Stomach (tissue), 9 donors: ENCODE results near the gene HUNK. TPM values are rescaled to one million over a fixed set of nuclear protein-coding genes. Genes with fewer than 3 reads are reported as not detected.
A peak's percentile ranks its signal among the peaks of the same experiment; 100 is the strongest.
"Not testable (repeated sequence)": the region's sequence is repeated elsewhere in the genome, so short reads cannot be mapped to it uniquely, and the experiment has no call there.

Experiments
- DNase-seq, 2 donors: peaks; one replicate each; pipeline versions ENCODE4 v3.0.0 to v3.0.0-alpha.2; 2013 to 2019
- H3K27ac ChIP-seq, 5 donors: fragments of 200-600 bp in 4 of 5; sonication (generic) in 4 of 5; one replicate each; pipeline ENCODE4 v1.5.1; 2013 to 2019; ENCODE audit warnings: mild to moderate bottlenecking in 1 of 5, moderate library complexity in 1 of 5
- H3K27me3 ChIP-seq, 3 donors: fragments of 200-600 bp; sonication (generic); one replicate each; pipeline ENCODE4 v1.5.1; 2017 to 2019; ENCODE audit warnings: mixed run types in 1 of 3
- H3K36me3 ChIP-seq, 4 donors: fragments of 200-600 bp; sonication (generic); 1 replicate in 3 of 4; 2 replicates in 1 of 4; pipeline ENCODE4 v1.5.1; 2016 to 2019
- H3K4me1 ChIP-seq, 4 donors: fragments of 200-600 bp; sonication (generic); one replicate each; pipeline ENCODE4 v1.5.1; 2016 to 2019
- H3K4me3 ChIP-seq, 4 donors: fragments of 200-600 bp; sonication (generic) in 3 of 4; one replicate each; pipeline ENCODE4 v1.5.1; 2016 to 2019; ENCODE audit warnings: mild to moderate bottlenecking in 1 of 4
- H3K9me3 ChIP-seq, 4 donors: fragments of 200-600 bp; sonication (generic); one replicate each; pipeline ENCODE4 v1.5.1; 2016 to 2019
- EP300 ChIP-seq: sonication (generic); formaldehyde crosslinking; IDR thresholded peaks from one replicate; pipeline ENCODE4 v1.6.1; 2017; ENCODE audit warnings: antibody characterized with exemption
- POLR2A ChIP-seq, 4 donors: fragments of 450-650 bp; IDR thresholded peaks; one replicate each; pipeline ENCODE4 v1.6.1; 2016; ENCODE audit warnings: antibody characterized with exemption in 4 of 4, control low read depth in 2 of 4, mild to moderate bottlenecking in 1 of 4, moderate library complexity in 1 of 4
- POLR2AphosphoS5 ChIP-seq, 3 donors: sonication (generic); formaldehyde crosslinking; IDR thresholded peaks; one replicate each; pipeline ENCODE4 v1.6.1; 2016; ENCODE audit warnings: antibody characterized with exemption in 3 of 3
- WGBS, 5 donors: extraction: QIAGEN DNeasy Blood & Tissue Kit in 3 of 5; methylation state at CpG; one replicate each; pipeline versions ENCODE4 v1.1.5 to v1.1.7; 2013 to 2018; 5-methylcytosine and 5-hydroxymethylcytosine counted together
- intact Hi-C: fragments of 100-400 bp; cut with DNase I; formaldehyde crosslinking; loops from one replicate; pipeline ENCODE4 v1.15.1; 2023; ENCODE audit warnings: low total_unique reads
- polyA plus RNA-seq, 3 donors: library from polyadenylated mRNA; stranded (reverse); fragments of 200-250 nt; gene quantifications; one replicate each; pipeline ENCODE4 v1.2.3, GENCODE V29; 2013
- total RNA-seq, 5 donors: library from RNA; depleted of rRNA; stranded (reverse); fragments of >200 nt; gene quantifications; one replicate each; pipeline versions ENCODE4 v1.1.0 to v1.2.3, GENCODE V29; 2014 to 2016
- TF ChIP-seq, protein P1 (sequence below), 7 experiments: fragments of 450-650 bp in 4 of 7; fragments of 200-600 bp in 3 of 7; sonication (generic) in 3 of 7; IDR thresholded peaks; one replicate each; pipeline ENCODE4 v1.5.1; 2016 to 2019; ENCODE audit warnings: antibody characterized with exemption in 7 of 7, control low read depth in 2 of 7, mild to moderate bottlenecking in 1 of 7
- donor health status: healthy with polysubstance abuse.
- donor health status: Bipolar disorder and iron deficiency.
- donor health status: healthy.

Gene HUNK
- total and polyA plus RNA-seq, 8 donors, result 0.13 to 4.1 (median 1.3) TPM; not detected in 2

DNA sequence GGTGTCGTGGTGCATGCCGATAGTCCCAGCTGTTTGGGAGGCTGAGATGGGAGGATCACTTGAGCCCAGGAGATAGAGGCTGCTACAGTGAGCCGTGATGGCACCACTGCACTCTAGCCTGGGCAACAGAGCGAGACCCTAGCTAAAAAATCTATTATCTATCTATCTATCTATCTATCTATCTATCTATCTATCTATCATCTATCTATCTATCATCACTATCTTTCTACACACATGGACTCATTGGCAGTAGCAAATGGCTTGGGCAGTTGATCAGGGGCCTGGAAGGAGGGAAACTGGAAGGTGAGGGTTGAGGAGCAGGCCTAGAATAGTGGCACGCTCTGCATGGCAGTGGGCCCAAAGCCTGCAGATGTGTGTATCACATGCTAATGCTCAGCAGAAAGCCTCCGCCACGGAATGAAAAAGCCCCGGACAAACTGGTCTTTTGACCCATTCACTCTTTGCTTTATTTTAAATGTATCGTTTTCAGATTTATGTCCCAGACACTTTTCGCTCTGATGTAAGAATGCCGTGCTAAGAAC is 7.3 kb upstream of the HUNK start:
- no peak for DNase-seq
- H3K4me1 ChIP-seq, result peaks cover 0 to 22% (median 5%) of the 10 kb centered on the region in 4 donors
- H3K27ac ChIP-seq, result no peak overlapping the region
- WGBS, 5 donors, result 78 to 87% (median 81%) methylated on average over 11 of the region's 11 CpGs
- no peaks in the 10 kb centered on the region for H3K36me3 ChIP-seq
- no peak for TF ChIP-seq POLR2AphosphoS5 (IDR thresholded peaks at IDR 0.05)
- TF ChIP-seq, protein P1, sequence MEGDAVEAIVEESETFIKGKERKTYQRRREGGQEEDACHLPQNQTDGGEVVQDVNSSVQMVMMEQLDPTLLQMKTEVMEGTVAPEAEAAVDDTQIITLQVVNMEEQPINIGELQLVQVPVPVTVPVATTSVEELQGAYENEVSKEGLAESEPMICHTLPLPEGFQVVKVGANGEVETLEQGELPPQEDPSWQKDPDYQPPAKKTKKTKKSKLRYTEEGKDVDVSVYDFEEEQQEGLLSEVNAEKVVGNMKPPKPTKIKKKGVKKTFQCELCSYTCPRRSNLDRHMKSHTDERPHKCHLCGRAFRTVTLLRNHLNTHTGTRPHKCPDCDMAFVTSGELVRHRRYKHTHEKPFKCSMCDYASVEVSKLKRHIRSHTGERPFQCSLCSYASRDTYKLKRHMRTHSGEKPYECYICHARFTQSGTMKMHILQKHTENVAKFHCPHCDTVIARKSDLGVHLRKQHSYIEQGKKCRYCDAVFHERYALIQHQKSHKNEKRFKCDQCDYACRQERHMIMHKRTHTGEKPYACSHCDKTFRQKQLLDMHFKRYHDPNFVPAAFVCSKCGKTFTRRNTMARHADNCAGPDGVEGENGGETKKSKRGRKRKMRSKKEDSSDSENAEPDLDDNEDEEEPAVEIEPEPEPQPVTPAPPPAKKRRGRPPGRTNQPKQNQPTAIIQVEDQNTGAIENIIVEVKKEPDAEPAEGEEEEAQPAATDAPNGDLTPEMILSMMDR (IDR thresholded peaks at IDR 0.05), result no peak
- TF ChIP-seq POLR2A (IDR thresholded peaks at IDR 0.05), result no peak
- no peak for TF ChIP-seq EP300
- no peaks in the 10 kb centered on the region for H3K9me3 ChIP-seq
- no peak overlapping the region for H3K4me3 ChIP-seq
- intact Hi-C loops, result no loop called here
- peaks cover 0 to 23% (median 4%) of the 10 kb centered on the region in 3 donors for H3K27me3 ChIP-seq

DNA sequence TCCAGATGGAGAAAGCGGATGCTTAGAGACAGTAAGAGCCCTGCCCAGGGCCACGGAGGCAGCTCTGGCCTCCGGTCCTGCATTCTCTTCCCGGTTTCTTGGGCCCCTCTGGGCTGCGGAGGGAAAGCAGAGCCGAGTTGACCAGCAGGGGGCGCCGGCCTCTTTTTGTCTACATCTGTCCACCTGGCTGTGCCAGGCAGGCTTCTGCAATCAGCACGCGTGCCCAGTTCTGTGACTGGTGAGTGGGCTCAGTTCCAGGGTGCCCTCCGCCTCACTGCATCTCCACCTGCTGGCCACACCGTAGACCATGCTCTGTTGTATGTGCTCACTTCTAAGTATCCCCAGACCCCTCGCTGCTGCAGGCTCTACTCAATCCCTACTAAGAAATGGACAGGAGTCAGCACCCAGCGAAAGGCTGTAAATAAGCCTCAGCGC is 6.7 kb upstream of the HUNK start:
- intact Hi-C loops, result no loop called here
- TF ChIP-seq POLR2AphosphoS5 (IDR thresholded peaks at IDR 0.05) (peak in 1 of 3 donors; percentile 49), POLR2A (IDR thresholded peaks at IDR 0.05) (no peak), EP300 (no peak)
- TF ChIP-seq, protein P1 (IDR thresholded peaks at IDR 0.05), result peak in 6 of 7 experiments; percentile 24 to 93 (median 88)
- Histone ChIP-seq H3K27me3 (peaks cover 0 to 27% (median 4%) of the 10 kb centered on the region in 3 donors), H3K27ac (no peak overlapping the region), H3K36me3 (no peaks in the 10 kb centered on the region), H3K4me1 (peaks cover 0 to 27% (median 5%) of the 10 kb centered on the region in 4 donors), H3K9me3 (no peaks in the 10 kb centered on the region), H3K4me3 (no peak overlapping the region)
- DNase-seq, result peak; percentile 94
- WGBS, 5 donors, result 9 to 17% (median 13%) methylated on average over 12 to 15 of the region's 15 CpGs

GRCh38 chr21:31869750-31870149 is 3.1 kb upstream of the HUNK start:
- peaks cover 20 to 60% (median 33%) of the 10 kb centered on the region in 4 donors for H3K4me1 ChIP-seq
- 65 to 70% (median 70%) methylated on average over 6 of the region's 6 CpGs for WGBS, 5 donors
- no peak overlapping the region for H3K27ac ChIP-seq
- no peak overlapping the region for H3K4me3 ChIP-seq
- no peaks in the 10 kb centered on the region for H3K36me3 ChIP-seq
- TF ChIP-seq POLR2AphosphoS5 (IDR thresholded peaks at IDR 0.05), result no peak
- TF ChIP-seq EP300, result no peak
- no peak for TF ChIP-seq POLR2A (IDR thresholded peaks at IDR 0.05)
- TF ChIP-seq, protein P1 (IDR thresholded peaks at IDR 0.05), result no peak
- intact Hi-C loops, result no loop called here
- H3K9me3 ChIP-seq, result no peaks in the 10 kb centered on the region
- no peak for DNase-seq
- H3K27me3 ChIP-seq, result peaks cover 0 to 56% (median 27%) of the 10 kb centered on the region in 3 donors

- Histone ChIP-seq H3K4me1 (peaks cover 20 to 67% (median 35%) of the 10 kb centered on the region in 4 donors), H3K36me3 (no peaks in the 10 kb centered on the region), H3K27me3 (peaks cover 0 to 65% (median 27%) of the 10 kb centered on the region in 3 donors), H3K4me3 (no peak overlapping the region), H3K27ac (no peak overlapping the region), H3K9me3 (no peaks in the 10 kb centered on the region)
- TF ChIP-seq, protein P1 (IDR thresholded peaks at IDR 0.05), result no peak
- TF ChIP-seq POLR2A (IDR thresholded peaks at IDR 0.05), result no peak
- TF ChIP-seq EP300, result no peak
- intact Hi-C loops, result no loop called here
- 60 to 70% (median 68%) methylated on average over 8 of the region's 8 CpGs for WGBS, 5 donors
- peak in 1 of 2 donors; percentile 70 for DNase-seq
Measured at GRCh38 chr21:31870472-31871193, 2.2 kb upstream of the HUNK start.

- H3K9me3 ChIP-seq, H3K27ac ChIP-seq, intact Hi-C loops, DNase-seq, H3K4me3 ChIP-seq, H3K36me3 ChIP-seq: not testable (repeated sequence)
- 90 to 97% (median 94%) methylated on average over 14 of the region's 14 CpGs for WGBS, 5 donors
- peaks cover 20 to 59% (median 31%) of the 10 kb centered on the region in 4 donors for H3K4me1 ChIP-seq
- peaks cover 0 to 68% (median 27%) of the 10 kb centered on the region in 3 donors for H3K27me3 ChIP-seq
Measured at GRCh38 chr21:31871371-31871770, 1.4 kb upstream of the HUNK start.
